Measurements from ENCODE around the gene ARHGAP26. TPM values are rescaled to one million over a fixed set of nuclear protein-coding genes. Genes with fewer than 3 reads are reported as not detected.

The ARHGAP26 gene
- total RNA-seq, 1 donor from 2014 or later = 17.1 TPM

- Histone ChIP-seq H3K4me3 (ENCODE audit: low read depth, low read length) (no peak overlapping the region), H3K36me3 (ENCODE audit: control insufficient read depth, insufficient read depth, low read length) (no peaks in the 10 kb centered on the region), H3K27me3 (ENCODE audit: control insufficient read depth, insufficient read depth, low read length) (no peaks in the 10 kb centered on the region)
- no peak for TF ChIP-seq CTCF (IDR thresholded peaks at IDR 0.05; ENCODE audit: insufficient read depth, low read length, severe bottlenecking)
- no peak for DNase-seq (ENCODE audit: low read depth)
- FAIRE-seq = no peak
These were observed 169.7 kb downstream of the ARHGAP26 start for GRCh38 chr5:142939884-142940283.

GRCh38 chr5:142941245-142941644 lies 171.1 kb downstream of the ARHGAP26 start:
- Histone ChIP-seq H3K4me3 (ENCODE audit: low read depth, low read length) (no peak overlapping the region), H3K27me3 (ENCODE audit: control insufficient read depth, insufficient read depth, low read length) (no peaks in the 10 kb centered on the region), H3K36me3 (ENCODE audit: control insufficient read depth, insufficient read depth, low read length) (no peaks in the 10 kb centered on the region)
- DNase-seq (ENCODE audit: low read depth) = no peak
- FAIRE-seq = no peak
- TF ChIP-seq CTCF (IDR thresholded peaks at IDR 0.05; ENCODE audit: insufficient read depth, low read length, severe bottlenecking) = no peak

GRCh38 chr5:142942901-142943300 lies 172.7 kb downstream of the ARHGAP26 start:
- H3K36me3 ChIP-seq (ENCODE audit: control insufficient read depth, insufficient read depth, low read length) = no peaks in the 10 kb centered on the region
- no peaks in the 10 kb centered on the region for H3K27me3 ChIP-seq (ENCODE audit: control insufficient read depth, insufficient read depth, low read length)
- no peak for TF ChIP-seq CTCF (IDR thresholded peaks at IDR 0.05; ENCODE audit: insufficient read depth, low read length, severe bottlenecking)
- no peak overlapping the region for H3K4me3 ChIP-seq (ENCODE audit: low read depth, low read length)
- no peak for FAIRE-seq
- DNase-seq (ENCODE audit: low read depth) = no peak

GRCh38 chr5:142944140-142944539 lies 174.0 kb downstream of the ARHGAP26 start:
- Histone ChIP-seq H3K36me3 (ENCODE audit: control insufficient read depth, insufficient read depth, low read length) (no peaks in the 10 kb centered on the region), H3K4me3 (ENCODE audit: low read depth, low read length) (no peak overlapping the region), H3K27me3 (ENCODE audit: control insufficient read depth, insufficient read depth, low read length) (no peaks in the 10 kb centered on the region)
- no peak for FAIRE-seq
- no peak for TF ChIP-seq CTCF (IDR thresholded peaks at IDR 0.05; ENCODE audit: insufficient read depth, low read length, severe bottlenecking)
- DNase-seq (ENCODE audit: low read depth) = peak; percentile 55

- Histone ChIP-seq H3K27me3 (ENCODE audit: control insufficient read depth, insufficient read depth, low read length) (no peaks in the 10 kb centered on the region), H3K36me3 (ENCODE audit: control insufficient read depth, insufficient read depth, low read length) (no peaks in the 10 kb centered on the region), H3K4me3 (ENCODE audit: low read depth, low read length) (no peak overlapping the region)
- FAIRE-seq (no peak), DNase-seq (ENCODE audit: low read depth) (no peak)
- no peak for TF ChIP-seq CTCF (IDR thresholded peaks at IDR 0.05; ENCODE audit: insufficient read depth, low read length, severe bottlenecking)
These were observed 175.1 kb downstream of the ARHGAP26 start for GRCh38 chr5:142945321-142945720.

- no peak for DNase-seq (ENCODE audit: low read depth)
These were observed 175.7 kb downstream of the ARHGAP26 start for GRCh38 chr5:142945845-142946244.

More at GRCh38 chr5:142945845-142946244, 175.7 kb downstream of the ARHGAP26 start:
- no peak overlapping the region for H3K4me3 ChIP-seq (ENCODE audit: low read depth, low read length)
- TF ChIP-seq CTCF (IDR thresholded peaks at IDR 0.05; ENCODE audit: insufficient read depth, low read length, severe bottlenecking) = no peak
- no peaks in the 10 kb centered on the region for H3K27me3 ChIP-seq (ENCODE audit: control insufficient read depth, insufficient read depth, low read length)
- FAIRE-seq = no peak
- H3K36me3 ChIP-seq (ENCODE audit: control insufficient read depth, insufficient read depth, low read length) = no peaks in the 10 kb centered on the region

Measured in bronchial epithelial cell (primary cell).